ENCODE results near the gene BAHD1.

DNA sequence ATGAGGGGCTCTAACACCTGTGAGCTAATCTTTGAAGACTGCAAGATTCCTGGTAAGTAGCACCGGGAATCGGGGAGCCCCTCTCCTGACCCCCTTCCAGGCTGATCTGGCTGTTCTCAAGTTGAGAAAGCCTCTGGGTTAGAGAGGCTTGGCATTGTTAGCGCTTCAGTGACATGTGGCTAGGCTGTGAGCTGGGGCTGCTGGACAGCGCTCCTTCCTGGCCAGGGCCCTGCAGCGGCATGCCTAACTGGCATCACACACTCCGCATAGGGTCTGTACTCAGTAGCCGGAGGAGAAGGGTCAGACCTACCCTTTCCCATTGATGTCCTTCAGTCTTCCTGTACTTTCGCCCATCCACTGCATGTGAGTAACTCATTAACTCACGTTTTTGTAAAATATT, 27.7 kb upstream of the BAHD1 start:
- TF ChIP-seq, protein P1, sequence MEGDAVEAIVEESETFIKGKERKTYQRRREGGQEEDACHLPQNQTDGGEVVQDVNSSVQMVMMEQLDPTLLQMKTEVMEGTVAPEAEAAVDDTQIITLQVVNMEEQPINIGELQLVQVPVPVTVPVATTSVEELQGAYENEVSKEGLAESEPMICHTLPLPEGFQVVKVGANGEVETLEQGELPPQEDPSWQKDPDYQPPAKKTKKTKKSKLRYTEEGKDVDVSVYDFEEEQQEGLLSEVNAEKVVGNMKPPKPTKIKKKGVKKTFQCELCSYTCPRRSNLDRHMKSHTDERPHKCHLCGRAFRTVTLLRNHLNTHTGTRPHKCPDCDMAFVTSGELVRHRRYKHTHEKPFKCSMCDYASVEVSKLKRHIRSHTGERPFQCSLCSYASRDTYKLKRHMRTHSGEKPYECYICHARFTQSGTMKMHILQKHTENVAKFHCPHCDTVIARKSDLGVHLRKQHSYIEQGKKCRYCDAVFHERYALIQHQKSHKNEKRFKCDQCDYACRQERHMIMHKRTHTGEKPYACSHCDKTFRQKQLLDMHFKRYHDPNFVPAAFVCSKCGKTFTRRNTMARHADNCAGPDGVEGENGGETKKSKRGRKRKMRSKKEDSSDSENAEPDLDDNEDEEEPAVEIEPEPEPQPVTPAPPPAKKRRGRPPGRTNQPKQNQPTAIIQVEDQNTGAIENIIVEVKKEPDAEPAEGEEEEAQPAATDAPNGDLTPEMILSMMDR (IDR thresholded peaks at IDR 0.05): no peak
- TF ChIP-seq POLR2A (IDR thresholded peaks at IDR 0.05): no peak
- TF ChIP-seq POLR2AphosphoS5 (IDR thresholded peaks at IDR 0.05): no peak
